Left renal pelvis (tissue), 4 donors: ENCODE results near the gene SOX10. TPM values are rescaled to one million over a fixed set of nuclear protein-coding genes. Genes with fewer than 3 reads are reported as not detected.
"Not testable (repeated sequence)": the region's sequence is repeated elsewhere in the genome, so short reads cannot be mapped to it uniquely, and the experiment has no call there.

Experiments used
- DNase-seq, 4 donors: peaks; one replicate each; pipeline ENCODE4 v3.0.0-alpha.2; 2013; ENCODE audit warnings: low read depth in 4 of 4, low spot score in 3 of 4
- polyA plus RNA-seq, 4 donors: library from polyadenylated mRNA; unstranded; fragments of 120-200 nt; gene quantifications; one replicate each; pipeline ENCODE4 v1.2.1, GENCODE V29; 2013; ENCODE audit not compliant: insufficient read length in 4 of 4

Gene SOX10
- polyA plus RNA-seq, 4 donors, result 1.0 to 2.6 (median 1.9) TPM

DNA sequence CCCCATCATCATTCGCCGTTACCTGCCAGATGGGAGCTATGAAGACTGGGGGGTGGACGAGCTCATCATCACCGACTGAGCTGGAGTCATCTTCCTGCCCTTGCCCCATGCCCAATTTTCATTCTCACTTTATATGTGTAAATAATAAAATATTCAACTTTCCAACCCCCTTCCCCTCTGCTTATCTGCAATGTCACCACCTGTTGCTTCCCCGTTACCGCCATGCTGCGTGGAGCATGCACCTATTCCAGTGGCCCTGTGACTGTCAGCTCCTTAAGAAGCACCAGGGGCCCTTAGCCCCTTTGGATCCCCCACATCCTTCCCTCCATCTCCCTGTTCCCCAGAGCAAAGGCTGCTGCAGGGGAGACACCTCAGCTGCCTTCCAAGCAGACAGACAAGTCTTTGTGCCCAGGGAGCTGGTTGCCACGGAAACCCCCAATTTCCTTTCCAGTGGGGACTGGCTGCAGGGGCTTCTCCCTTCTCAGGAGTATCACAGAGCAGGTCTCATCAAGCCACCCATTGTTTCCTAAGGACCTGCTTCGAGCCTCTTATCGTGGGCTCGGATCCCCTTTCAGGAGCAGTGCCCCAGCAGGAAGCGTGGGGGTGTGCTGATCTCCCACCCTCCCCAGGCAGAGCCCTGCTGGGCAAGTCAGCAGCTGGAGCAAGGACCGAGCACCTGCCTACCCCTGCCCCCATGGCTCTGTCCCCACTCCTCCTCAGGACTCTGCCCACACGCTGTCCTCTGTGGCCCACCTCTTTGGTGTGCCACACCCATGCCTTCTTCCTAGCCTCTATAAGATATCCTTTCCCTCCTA, 16.5 kb downstream of the SOX10 start:
- no peak for DNase-seq

DNA sequence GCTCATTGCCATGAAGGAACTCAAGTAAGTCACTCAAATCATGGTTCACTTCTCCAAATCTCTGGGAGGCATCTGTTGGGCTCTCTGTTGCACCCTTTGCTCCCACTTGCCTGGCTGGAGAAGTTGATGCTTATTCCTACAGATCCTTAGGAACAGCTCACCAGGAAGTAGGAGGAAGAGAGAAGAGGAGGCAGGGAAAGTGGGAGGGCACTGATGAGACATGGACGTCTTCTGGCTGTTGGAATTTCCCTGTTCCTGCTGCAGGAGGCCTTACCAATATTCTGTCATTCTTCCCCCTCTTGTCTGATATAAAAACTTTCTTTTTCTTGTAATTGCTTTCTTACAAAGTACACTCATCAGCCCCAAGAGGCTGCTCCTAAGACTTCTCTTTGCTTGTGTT, 17.2 kb downstream of the SOX10 start:
- DNase-seq, result no peak

DNA sequence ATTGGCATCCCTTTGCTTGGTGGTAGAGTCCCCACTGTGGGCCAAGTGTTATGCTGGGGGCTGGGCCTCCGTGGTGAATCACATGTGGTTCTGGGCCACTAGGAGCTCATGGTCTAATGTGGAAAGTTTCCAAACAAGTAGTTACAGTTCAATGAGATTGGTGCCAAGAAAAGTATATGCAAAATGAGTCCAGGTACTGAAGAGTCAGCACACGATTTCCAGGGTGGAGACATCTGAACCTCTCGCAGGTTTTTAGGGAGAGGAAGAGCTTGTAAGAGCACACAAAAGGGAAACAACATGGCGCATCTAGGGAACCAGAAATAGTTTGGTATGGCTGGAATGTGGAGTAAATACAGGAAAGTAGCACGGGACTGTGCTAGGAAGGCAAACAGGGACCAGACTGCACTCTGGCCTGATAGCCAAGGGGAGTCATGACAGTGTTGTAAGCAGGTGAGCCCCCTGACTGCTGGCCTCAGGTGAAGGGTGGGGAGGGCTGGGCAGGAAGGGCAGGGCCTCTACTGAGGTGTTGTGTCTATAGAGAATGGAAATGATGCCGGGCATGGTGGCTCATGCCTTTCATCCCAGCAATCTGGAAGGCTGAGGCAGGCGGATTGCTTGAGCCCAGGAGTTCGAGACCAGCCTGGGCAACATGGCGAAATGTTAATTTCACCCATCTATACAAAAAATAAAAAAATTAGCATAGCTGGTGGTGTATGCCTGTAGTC, 18.3 kb downstream of the SOX10 start:
- no peak for DNase-seq

DNA sequence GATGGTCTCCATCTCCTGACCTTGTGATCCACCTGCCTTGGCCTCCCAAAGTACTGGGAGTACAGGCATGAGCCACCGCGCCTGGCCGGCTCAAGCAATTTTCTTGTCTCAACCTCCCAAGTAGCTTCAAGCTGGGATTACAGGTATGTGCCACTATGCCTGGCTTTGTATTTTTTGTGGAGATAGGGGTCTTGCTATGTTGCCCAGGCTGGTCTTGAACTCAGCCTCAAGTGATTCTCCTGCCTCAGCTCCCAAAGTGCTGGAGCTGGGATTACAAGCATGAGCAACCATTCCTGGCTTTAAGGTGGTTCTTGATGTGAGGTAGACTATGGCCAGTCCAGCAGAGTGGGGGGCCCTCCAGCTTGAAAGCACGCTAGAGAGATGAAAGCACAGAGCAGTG, 23.3 kb downstream of the SOX10 start:
- no peak for DNase-seq

GRCh38 chr22:37959231-37959825, 25.0 kb downstream of the SOX10 start:
- no peak for DNase-seq

GRCh38 chr22:37957232-37957631, 27.1 kb downstream of the SOX10 start:
- no peak for DNase-seq

GRCh38 chr22:37955825-37956397, 28.4 kb downstream of the SOX10 start:
- DNase-seq, result not testable (repeated sequence)

GRCh38 chr22:37954686-37955085, 29.7 kb downstream of the SOX10 start:
- DNase-seq, result no peak

DNA sequence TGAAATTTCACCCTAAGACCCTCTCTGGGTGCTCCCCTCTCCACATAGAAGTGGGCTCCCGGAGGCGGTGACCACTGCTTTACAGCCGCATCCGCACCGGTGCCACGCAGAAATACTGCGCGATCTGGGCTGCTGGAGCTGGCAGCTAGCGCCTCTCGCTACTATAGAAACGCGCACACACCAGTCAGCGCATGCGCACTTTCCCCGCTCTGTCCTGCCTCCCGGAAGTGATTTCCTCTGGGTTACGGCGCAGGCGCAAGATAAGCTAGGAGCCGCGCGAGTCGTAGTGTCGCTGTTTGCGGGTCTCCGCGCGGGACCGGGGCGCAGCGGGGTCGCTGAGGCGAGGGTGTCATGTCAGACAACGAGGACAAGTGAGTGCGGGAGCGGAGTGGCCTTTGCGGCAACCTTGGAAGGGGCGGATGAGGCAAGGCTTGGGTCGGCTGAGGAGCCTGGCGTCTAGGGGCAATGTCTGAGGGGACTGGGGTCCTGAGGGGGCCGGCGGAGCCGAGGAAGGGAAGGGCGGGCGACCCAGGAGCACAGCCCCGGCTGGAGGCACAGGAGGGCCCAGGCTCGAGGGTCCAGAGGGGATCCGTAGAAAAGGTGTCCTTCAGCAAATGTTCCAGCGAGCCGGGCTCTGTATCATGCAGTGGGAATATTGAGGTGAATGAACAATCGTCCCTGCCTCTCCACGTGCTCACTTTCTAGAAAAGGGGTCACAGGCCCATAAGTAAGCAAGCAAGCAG, 30.7 kb downstream of the SOX10 start, which contains the start of the genes C22orf23 and POLR2F:
Gene C22orf23 (minus strand): TSS at position 165 of the 743 bp plus-strand sequence. CDS start 452 bp downstream, outside the sequence.
Gene POLR2F (plus strand): TSS at position 263 of the 743 bp plus-strand sequence. CDS start 89 bp downstream, at position 352.
- DNase-seq, result peak; percentile 90 to 92 (median 91)

DNA sequence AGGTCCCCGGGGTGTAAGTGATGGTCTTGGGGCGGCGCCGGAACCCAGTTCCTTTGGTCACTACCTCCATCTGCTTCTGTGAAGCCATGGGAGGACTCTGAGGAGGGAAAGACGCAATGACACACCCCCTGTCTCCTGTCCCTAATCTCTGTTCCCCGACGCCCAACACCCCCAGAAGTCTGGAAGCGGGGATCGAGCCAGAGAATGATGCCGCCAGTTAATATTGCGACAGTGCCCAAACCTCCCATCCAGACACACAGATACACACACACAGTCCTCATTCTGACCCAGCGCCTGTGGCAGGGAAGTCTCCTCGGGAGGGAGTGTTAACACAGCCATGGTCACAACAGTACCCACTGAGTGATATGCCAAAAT, 31.3 kb downstream of the SOX10 start:
- no peak for DNase-seq

DNA sequence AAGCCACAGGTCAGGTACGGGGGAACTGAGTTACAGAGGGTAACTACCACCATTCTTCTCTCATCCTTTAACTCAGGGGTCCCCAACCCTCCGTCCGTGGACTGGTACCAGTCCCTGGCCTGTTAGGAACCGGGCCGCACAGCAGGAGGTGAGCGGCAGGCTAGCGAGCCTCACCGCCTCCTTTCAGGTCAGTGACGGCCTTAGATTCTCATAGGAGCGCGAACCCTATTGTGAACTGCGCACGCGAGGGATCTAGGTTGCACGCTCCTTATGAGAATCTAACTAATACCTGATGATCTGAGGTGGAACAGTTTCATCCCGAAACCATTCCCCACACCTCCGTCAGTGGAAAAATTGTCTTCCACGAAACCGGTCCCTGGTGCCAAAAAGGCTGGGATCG, 31.7 kb downstream of the SOX10 start:
- not testable (repeated sequence) for DNase-seq

DNA sequence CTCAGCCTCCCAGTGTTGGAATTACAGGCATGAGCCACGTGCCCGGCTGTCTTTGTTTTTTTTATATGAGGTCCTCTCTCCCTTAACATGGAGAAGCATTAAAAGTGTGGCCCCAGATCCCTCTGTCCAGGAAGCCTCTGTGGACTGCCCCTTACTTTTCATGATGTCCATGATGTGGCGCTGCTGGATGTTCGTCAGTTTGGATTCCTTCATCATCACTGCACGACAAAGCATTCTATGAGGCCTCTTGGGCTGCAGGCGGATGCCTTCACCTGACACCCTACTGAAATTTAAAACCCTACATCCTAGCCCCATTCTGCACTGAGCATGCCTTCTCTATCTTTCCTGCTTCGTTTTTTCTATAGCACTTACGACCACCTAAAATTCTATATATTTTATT, 33.0 kb downstream of the SOX10 start:
- DNase-seq, result no peak

GRCh38 chr22:37947142-37947795, 37.1 kb downstream of the SOX10 start:
- not testable (repeated sequence) for DNase-seq

DNA sequence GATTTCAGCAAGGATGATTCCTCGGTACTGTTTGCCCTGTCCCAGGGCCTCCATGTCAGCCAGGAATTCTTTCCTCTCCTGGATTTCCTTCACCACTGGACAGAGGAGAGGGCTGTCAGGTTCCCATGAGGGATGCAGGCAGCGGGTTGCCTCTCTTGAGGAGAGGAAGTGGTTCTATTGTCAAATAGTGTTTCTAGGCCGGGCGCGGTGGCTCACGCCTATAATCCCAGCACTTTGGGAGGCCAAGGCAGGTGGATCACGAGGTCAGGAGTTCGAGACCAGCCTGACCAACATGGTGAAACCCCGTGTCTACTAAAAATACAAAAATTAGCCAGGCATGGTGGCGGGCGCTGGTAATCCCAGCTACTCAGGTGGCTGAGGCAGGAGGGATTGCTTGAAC, 39.9 kb downstream of the SOX10 start:
- not testable (repeated sequence) for DNase-seq

- no peak for DNase-seq
Observed at GRCh38 chr22:37943825-37944198, 40.5 kb downstream of the SOX10 start.

GRCh38 chr22:37943136-37943824, 41.1 kb downstream of the SOX10 start:
- no peak for DNase-seq

- DNase-seq, result no peak
Observed at GRCh38 chr22:37942133-37942532, 42.2 kb downstream of the SOX10 start.

DNA sequence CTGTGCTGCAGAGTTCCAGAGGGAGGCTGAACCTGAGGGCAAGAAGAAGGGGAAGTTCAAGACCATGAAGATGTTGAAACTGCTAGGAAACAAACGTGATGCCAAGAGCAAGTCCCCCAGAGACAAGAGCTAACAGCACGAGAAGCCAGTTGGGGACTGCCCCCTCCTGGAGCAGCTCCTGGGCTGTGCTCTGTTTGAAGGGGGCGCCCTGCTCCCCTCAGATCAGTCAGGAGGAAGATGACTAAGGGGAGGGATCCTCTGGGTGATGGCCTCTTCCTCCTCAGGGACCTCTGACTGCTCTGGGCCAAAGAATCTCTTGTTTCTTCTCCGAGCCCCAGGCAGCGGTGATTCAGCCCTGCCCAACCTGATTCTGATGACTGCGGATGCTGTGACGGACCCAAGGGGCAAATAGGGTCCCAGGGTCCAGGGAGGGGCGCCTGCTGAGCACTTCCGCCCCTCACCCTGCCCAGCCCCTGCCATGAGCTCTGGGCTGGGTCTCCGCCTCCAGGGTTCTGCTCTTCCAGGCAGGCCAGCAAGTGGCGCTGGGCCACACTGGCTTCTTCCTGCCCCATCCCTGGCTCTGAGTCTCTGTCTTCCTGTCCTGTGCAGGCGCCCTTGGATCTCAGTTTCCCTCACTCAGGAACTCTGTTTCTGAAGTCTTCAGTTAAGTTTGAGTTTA, 43.5 kb downstream of the SOX10 start:
- DNase-seq, result no peak
